Inferior parietal cortex (tissue), 1 donor: ENCODE results near the gene MFN1.

Experiments
- DNase-seq: peaks from one replicate; pipeline ENCODE4 v3.0.0-alpha.2; 2016; ENCODE audit errors: extremely low spot score

Gene MFN1

GRCh38 chr3:179336345-179336929 lies 11.1 kb upstream of the MFN1 start:
- no peak for DNase-seq

- no peak for DNase-seq
Measured at GRCh38 chr3:179348325-179349013, 960 bp downstream of the MFN1 start.

- no peak for DNase-seq
Measured at GRCh38 chr3:179355996-179356395, 8.5 kb downstream of the MFN1 start.

- no peak for DNase-seq
Measured at GRCh38 chr3:179363332-179363731, 15.8 kb downstream of the MFN1 start.

GRCh38 chr3:179369621-179370020 lies 22.1 kb downstream of the MFN1 start:
- no peak for DNase-seq

- no peak for DNase-seq
Measured at GRCh38 chr3:179373938-179374337, 26.4 kb downstream of the MFN1 start.

DNA sequence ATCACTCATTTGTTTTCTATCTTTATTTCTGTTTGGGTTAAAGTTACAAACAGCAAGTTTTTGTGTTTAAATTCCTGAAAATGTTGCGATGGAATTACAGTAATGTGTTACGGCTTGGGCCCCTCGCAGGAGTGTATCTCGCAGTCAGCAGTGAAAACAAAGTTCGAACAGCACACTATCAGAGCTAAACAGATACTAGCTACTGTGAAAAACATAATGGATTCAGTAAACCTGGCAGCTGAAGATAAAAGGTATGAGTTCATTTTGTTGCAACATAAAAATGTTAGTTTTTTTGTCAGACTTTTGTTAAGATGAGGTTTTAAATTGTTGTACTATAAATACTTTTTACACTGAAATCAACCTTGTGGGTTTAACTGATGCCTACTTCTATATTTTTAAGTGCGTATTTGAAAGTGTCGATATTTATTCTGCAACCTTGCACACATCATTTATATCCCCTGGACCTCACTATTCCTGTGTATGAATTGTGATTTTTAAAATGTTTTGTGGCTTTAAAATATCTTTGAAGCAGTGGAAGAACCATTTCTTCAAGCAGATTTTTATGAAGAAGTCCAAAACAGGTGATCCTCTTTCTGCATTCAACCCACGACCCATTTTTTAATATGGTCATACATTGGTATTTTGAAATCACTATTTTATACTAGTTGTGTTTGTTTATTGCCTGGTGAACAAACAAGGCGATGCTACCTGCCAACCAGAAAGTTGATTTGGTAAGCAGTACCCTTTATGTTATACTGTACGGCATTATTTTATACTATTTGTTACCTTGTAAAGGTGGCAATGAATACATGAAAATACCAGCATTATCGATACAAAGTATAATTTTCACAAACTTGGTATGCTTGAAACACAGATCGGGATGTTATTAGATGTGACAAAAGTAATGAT lies 27.8 kb downstream of the MFN1 start:
- DNase-seq, result no peak

DNA sequence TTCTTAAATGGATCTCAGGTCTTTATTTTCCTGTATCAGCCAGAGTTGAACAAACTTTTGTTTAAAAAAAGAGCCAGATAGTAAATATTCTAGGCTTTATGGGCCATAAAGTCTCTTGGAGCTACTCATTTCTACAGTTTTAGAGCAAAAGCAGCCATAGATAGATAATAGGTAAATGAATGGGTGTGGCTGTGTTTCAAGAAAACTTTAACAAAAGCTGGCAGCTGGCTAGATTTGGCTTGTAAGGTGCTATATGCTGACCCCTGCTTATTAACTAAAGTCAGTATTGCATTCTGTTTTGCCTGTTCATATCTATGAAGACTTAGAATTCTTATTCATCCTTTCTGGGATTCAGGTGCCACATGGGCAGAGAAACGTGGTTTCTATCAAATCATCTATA lies 29.0 kb downstream of the MFN1 start:
- no peak for DNase-seq

DNA sequence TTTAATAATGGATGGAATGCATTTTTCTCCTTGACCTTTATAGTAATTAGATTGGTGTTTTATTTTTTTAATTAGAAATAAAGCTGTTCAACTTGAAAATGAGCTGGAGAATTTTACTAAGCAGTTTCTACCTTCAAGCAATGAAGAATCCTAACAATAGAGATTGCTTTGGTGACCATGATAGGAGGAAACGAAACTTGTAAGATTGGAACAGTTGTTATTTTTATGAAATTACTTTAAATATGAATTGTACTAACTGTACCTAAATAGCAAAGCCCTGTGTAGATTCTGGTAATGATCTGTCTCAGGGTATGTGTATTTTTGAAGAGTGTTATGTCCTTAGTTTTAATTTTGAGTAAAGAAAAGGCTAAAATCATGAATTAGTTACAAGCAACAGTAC lies 44.4 kb downstream of the MFN1 start:
- no peak for DNase-seq

GRCh38 chr3:179398574-179399231 lies 51.2 kb downstream of the MFN1 start:
- DNase-seq, result no peak

GRCh38 chr3:179401561-179401960 lies 54.1 kb downstream of the MFN1 start:
- no peak for DNase-seq

DNA sequence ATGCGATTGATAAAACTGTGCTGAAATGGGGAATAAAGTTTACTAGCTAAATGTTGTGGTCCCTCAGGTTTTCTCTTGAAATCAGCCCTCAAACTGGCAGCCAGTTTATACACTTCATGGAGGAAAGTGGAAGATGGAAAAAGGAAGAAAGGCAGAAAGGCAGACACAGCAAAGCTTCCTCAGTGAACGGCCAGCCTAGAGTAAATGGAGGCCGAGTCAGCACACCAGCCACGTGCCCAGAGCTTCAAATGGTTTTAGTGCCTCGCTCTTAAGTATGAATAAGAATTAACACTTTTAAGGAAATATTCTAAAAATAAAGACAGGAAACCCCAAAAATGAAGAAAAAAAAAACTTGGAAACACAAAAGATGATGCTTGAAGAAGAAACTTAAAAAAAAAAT lies 55.5 kb downstream of the MFN1 start:
- DNase-seq, result no peak

DNA sequence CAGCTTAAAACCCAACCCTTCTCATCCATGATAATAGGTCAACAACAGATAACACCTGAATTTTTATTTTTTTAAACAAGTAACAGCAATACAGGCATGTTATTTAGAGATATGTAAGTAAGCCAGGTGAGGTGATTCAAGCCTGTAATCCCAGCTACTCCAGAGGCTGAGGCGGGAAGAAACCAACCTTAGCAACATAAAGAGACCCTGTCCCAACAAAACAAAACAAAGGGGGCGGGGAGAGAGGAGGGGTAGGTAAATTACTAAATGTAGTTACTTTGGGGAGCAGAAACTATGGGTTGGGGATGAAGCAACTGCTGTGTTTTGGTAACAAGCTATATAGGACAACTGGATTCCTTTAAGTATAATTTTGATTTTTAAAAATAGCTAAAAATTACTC lies 56.8 kb downstream of the MFN1 start:
- no peak for DNase-seq

DNA sequence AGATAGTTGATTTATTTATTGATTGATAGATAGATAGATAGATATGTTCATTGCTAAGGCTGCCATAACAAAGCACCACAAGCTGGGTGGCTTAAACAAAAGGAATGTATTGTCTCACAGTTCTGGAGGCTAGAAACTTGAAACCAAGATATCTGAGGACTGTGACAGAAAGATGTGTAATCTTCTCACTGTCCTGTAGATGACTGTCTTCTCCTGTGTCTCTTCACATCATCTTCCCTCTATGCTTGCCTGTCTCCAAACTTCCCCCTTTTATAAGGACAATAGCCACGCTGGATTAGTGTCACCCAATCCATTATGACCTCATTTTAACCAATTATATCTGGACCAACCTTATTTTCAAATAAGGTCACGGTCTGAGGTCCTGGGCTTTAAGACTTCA lies 62.8 kb downstream of the MFN1 start:
- no peak for DNase-seq

GRCh38 chr3:179410999-179411398 lies 63.5 kb downstream of the MFN1 start:
- no peak for DNase-seq

GRCh38 chr3:179414804-179415203 lies 67.3 kb downstream of the MFN1 start:
- DNase-seq, result no peak

DNA sequence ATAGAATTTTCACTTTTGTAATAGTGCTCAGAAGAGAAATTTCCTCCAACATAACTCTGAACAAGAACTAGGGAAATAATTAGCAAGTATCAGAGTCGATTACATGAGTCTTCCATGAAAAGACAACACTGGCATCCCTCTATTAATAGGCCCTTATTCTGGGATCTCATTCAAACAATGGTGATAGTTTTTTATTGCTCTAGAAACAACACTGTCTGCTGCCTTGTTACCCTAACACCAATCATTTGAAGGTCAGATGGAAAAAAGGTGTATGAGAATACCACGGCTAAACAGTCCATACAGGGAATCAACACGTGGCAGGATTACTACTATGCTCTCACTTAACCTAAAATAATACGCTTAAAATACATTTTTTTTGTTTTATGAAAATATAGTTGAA lies 67.9 kb downstream of the MFN1 start:
- no peak for DNase-seq

DNA sequence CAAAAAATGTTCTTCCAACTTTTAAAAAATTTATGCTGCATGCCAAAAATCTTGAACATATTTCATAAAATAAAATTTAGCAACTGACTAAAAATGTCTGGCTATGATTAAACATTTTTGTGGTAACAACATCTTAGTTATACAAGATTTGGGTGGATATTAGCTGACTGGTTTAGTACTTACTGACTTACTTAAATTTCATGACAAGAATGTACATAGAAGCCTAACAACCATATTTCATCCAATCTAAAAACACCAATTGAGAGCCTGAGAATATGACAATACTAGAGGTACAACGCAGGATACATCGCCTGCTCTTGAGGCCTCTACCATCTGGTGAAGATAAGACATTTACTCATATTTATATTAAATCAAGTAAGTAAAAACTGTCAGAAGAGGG lies 69.2 kb downstream of the MFN1 start:
- no peak for DNase-seq

DNA sequence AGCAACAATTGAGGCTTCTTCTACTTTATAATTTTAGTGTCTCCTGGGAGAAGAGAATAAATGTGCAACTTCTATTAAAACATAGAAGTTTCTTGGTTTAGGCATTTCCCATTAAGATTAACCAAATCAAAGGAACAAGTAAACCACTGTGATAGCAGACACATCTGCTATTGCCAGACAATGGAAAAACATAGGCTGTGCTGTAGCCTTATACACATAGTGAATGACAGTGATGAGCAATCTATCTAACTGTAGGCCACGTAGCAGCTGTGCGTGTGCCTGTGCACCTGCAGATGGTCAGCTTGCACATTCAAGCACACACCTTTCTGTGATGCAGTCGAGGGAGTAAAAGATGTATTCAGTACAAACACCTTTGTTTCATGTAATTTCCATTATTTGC lies 71.1 kb downstream of the MFN1 start:
- DNase-seq, result no peak

DNA sequence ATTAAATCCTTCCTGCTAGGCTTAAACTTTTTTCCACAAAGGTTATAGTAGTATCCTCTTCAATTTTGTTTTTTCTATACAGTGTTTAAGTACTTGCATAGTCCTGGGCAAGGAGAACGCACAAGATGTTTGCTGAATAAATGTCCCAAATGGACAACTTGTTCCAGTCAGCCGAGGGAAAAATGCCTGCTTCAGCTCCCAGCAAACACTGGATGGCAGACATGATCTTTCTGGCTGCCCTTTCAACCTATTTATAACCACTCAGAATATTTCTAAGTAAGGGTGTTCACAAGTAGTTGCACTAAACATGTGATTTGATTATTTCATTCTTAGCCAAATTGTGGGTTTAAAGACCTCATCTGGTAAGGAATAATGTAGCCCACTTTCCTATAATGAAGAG lies 74.0 kb downstream of the MFN1 start:
- DNase-seq, result peak; percentile 48

DNA sequence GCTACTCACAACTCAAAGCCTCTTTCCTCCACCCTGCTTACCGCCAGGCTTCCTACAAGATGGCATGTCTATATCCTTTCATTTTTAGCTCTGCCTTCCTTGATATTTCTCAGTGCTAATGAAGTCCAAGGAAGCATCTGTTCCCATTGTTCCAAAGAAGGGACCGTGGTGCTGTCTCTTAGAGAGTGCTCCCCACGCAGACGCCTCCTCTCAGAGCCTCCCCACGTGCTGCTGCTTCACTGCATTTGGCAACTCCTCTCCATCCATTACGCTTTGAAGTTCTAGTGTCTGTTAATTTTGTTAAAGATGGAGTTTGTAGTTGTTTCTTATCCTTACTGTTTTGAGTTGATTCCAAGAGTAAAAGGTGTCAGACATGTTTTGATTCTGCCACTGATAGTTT lies 77.6 kb downstream of the MFN1 start:
- DNase-seq, result no peak

- DNase-seq, result no peak
Measured at GRCh38 chr3:179428876-179429548, 81.5 kb downstream of the MFN1 start.
